ENCODE measurements around the gene CIAO3. TPM values are rescaled to one million over a fixed set of nuclear protein-coding genes. Genes with fewer than 3 reads are reported as not detected.
"Not testable (repeated sequence)": the region's sequence is repeated elsewhere in the genome, so short reads cannot be mapped to it uniquely, and the experiment has no call there.

The CIAO3 gene
- total RNA-seq, 1 donor from 2014 or later = 43.1 TPM

DNA sequence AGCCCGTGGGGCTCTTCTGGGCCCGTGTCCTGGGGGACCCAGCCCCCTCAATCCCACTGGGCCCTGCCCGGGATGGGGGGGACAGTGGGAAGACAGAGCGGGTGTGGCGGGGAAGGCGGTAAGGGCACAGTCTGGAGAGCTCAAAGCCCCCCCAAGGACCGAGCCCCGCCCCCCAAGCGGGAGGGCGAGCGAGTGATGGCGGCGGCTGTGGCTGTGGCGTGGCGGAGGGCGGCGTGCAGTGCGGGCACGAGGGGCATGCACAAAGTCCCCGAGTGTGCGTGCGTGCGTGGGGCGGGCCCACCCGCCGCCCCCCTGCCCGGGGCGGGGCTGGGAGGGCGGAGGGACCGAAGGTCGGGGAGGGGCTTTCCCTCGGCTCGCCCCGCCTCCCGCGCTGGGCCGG lies 47.0 kb downstream of the CIAO3 start:
- peaks cover 5% of the 10 kb centered on the region for H3K36me3 Mint-ChIP-seq (ENCODE audit: low read depth)
- TF ChIP-seq, protein P1, sequence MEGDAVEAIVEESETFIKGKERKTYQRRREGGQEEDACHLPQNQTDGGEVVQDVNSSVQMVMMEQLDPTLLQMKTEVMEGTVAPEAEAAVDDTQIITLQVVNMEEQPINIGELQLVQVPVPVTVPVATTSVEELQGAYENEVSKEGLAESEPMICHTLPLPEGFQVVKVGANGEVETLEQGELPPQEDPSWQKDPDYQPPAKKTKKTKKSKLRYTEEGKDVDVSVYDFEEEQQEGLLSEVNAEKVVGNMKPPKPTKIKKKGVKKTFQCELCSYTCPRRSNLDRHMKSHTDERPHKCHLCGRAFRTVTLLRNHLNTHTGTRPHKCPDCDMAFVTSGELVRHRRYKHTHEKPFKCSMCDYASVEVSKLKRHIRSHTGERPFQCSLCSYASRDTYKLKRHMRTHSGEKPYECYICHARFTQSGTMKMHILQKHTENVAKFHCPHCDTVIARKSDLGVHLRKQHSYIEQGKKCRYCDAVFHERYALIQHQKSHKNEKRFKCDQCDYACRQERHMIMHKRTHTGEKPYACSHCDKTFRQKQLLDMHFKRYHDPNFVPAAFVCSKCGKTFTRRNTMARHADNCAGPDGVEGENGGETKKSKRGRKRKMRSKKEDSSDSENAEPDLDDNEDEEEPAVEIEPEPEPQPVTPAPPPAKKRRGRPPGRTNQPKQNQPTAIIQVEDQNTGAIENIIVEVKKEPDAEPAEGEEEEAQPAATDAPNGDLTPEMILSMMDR (IDR thresholded peaks at IDR 0.05) = no peak

DNA sequence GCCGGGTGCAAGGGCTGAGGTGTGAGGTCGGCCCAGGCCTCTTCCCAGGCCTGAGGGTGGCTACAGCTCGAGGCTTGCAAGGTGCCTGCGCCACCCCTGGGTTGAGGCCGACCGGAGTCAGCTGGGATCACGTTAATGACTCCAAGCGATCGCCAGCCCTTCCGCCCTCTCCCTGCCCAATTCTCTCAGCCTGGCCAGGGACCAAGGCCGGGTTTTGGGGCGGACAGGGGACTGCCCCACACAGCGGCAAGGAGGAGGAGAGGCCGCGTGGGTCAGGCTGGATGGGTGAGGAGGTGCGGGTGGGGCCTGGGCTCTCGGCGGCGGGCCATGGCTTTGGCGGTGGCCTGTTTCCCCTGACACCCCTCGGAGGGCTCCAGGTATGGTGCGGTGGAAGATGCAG lies 47.4 kb downstream of the CIAO3 start:
- Mint-ChIP-seq H3K9me3 (no peaks in the 10 kb centered on the region), H3K4me3 (peak overlapping the region; percentile 28), H3K4me1 (peaks cover 36% of the 10 kb centered on the region), H3K27ac (no peak overlapping the region), H3K27me3 (peaks cover 17% of the 10 kb centered on the region), H3K36me3 (ENCODE audit: low read depth) (peaks cover 5% of the 10 kb centered on the region)
- intact Hi-C loops (cut with micrococcal nuclease) = no loop called here
- no peak for ATAC-seq (ENCODE audit: low read depth)
- TF ChIP-seq, protein P1 (IDR thresholded peaks at IDR 0.05) = no peak
- POLR2A ChIA-PET = interaction anchor here (1.2 kb wide), 1 partner anchor 9 kb away, joined by 3 read pairs; the partner anchor contains the start of gene JMJD8
- DNase-seq = no peak
- CTCF ChIA-PET = no interaction called here

More for the DNA sequence above, 47.0 kb downstream of the CIAO3 start:
- ChIA-PET CTCF (interaction anchor here (2.1 kb wide), 1 partner anchor 18 kb away, joined by 8 read pairs; no protein-coding TSS in a partner anchor), POLR2A (interaction anchor here (1.2 kb wide), 1 partner anchor 10 kb away, joined by 3 read pairs; the partner anchor contains the start of gene JMJD8)
- Mint-ChIP-seq H3K4me1 (peaks cover 36% of the 10 kb centered on the region), H3K4me3 (no peak overlapping the region), H3K9me3 (no peaks in the 10 kb centered on the region), H3K27me3 (peaks cover 17% of the 10 kb centered on the region), H3K27ac (no peak overlapping the region)
- ATAC-seq (ENCODE audit: low read depth) (no peak), DNase-seq (no peak)
- intact Hi-C loops (cut with micrococcal nuclease) = no loop called here

DNA sequence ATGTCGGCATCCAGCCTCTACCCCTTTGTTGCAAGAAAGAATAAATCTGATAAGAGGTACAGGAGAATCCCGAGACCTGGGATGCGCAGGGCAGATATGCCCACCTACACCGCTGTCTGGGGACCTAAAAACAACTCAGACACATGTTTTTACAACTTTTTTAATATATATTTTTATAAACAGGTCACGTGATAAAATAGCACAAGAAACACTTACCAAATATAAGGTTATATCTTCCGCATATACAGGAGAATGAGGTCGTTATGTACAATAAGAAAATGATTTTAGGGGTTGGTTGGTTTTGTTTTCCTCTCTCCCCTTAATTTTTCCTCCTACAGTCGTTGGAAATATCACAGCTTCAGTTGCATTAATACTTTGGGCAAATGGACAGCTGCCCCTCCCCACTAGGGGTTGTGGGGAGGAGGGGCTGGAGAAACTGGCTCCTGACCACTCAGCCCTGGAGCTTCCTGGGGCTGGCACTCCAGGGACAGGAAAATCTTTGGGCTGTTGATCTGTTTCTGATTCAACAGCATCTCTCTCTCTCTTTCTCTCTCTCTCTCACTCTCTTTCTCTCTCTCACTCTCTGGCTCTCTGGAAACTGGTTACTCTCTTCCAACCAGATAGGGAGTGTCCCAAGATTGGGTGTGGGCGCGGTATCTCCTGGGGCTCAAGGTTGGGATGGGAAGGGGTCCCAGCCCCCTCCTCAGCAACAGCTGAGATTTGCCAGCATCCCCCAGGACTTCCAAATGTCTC lies 48.3 kb downstream of the CIAO3 start:
- no peak overlapping the region for H3K4me3 Mint-ChIP-seq
- CTCF ChIA-PET = no interaction called here
- H3K9me3 Mint-ChIP-seq = no peaks in the 10 kb centered on the region
- TF ChIP-seq, protein P1 (IDR thresholded peaks at IDR 0.05) = no peak
- peaks cover 37% of the 10 kb centered on the region for H3K4me1 Mint-ChIP-seq
- intact Hi-C loops (cut with micrococcal nuclease) = no loop called here
- H3K27ac Mint-ChIP-seq = no peak overlapping the region
- peaks cover 6% of the 10 kb centered on the region for H3K36me3 Mint-ChIP-seq (ENCODE audit: low read depth)
- DNase-seq (no peak), ATAC-seq (ENCODE audit: low read depth) (no peak)
- peaks cover 17% of the 10 kb centered on the region for H3K27me3 Mint-ChIP-seq
- POLR2A ChIA-PET = interaction anchor here (1.2 kb wide), 1 partner anchor 8 kb away, joined by 3 read pairs; the partner anchor contains the start of gene JMJD8

DNA sequence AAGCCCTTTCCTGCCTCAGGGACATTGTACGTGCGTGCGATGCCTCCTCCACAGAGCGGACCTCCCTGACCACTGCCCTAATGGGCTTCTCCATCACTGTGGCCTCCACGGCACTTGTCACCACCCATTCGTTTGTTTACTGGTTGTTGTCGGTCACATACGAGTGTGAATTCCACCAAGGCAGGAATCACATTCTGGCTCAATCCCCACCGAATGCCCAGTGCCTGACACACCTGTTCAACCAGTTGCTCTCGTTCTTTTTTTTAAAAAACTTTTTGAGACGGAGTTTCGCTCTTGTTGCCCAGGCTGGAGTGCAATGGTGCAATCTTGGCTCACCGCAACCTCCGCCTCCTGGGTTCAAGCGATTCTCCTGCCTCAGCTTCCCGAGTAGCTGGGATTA lies 49.6 kb downstream of the CIAO3 start:
- ATAC-seq (ENCODE audit: low read depth); H3K9me3 Mint-ChIP-seq; CTCF ChIA-PET; intact Hi-C loops (cut with micrococcal nuclease); H3K27ac Mint-ChIP-seq; DNase-seq: not testable (repeated sequence)
- Mint-ChIP-seq H3K4me1 (peaks cover 37% of the 10 kb centered on the region), H3K4me3 (peak overlapping the region; percentile 90), H3K27me3 (peaks cover 15% of the 10 kb centered on the region), H3K36me3 (ENCODE audit: low read depth) (peaks cover 13% of the 10 kb centered on the region)
- POLR2A ChIA-PET = interaction anchor here (1.1 kb wide), 1 partner anchor 164 kb away, joined by 3 read pairs; the partner anchor contains the start of gene CAPN15

DNA sequence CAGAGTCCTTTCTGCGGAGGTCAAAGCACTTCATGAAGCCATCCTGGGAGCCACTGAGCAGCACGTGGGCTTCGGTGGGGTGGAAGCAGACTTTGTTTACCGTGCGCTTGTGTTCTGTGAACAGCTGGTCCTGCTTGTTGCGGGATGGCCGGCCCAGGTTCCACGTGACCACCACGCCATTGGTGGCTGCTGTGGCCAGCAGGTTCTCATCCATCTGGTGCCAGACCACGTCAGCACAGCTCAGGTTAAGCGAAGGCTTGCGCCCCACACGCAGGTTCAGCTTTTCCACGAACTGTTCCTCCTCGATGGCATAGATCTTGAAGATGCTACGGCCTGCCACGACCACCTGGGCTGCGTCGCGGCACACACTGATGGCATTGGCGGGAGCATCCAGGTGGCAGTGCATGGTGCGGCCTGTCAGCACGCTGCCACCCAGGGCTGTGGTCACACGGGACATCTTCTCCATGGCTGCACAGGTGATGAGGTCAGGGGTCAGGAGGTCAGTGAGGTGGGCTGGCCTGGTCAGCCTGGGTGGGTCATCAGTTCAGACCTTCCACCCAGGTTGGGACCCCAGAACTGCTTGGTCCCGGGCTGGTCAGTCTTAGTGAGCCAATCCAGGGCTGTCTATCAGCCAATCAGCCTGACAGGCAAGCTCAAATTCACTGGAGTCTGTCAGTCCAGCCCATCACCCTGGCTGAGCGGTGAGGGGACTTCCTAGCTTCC lies 51.5 kb downstream of the CIAO3 start:
- intact Hi-C loops (cut with micrococcal nuclease) = no loop called here
- H3K27me3 Mint-ChIP-seq = peaks cover 9% of the 10 kb centered on the region
- peak overlapping the region; percentile 82 for H3K27ac Mint-ChIP-seq
- H3K9me3 Mint-ChIP-seq = no peaks in the 10 kb centered on the region
- H3K4me3 Mint-ChIP-seq = peak overlapping the region; percentile 90
- TF ChIP-seq, protein P1 (IDR thresholded peaks at IDR 0.05) = no peak
- POLR2A ChIA-PET = interaction anchor here (0.6 to 2.3 kb wide), 10 partner anchors 9 to 1093 kb away, joined by 4 to 34 read pairs (median 10); partner anchors contain the start of genes ANTKMT, CCDC78, HAGHL and NUBP2
- no peak for DNase-seq
- no peak for ATAC-seq (ENCODE audit: low read depth)
- CTCF ChIA-PET = no interaction called here
- peaks cover 15% of the 10 kb centered on the region for H3K36me3 Mint-ChIP-seq (ENCODE audit: low read depth)
- H3K4me1 Mint-ChIP-seq = peaks cover 33% of the 10 kb centered on the region

All from activated B cell treated with CpG ODN at 0.5 μM for 24 hours (primary cell).